DOHH2 (cell line): ENCODE results near the gene SLC6A6.
"Not testable (repeated sequence)": the region's sequence is repeated elsewhere in the genome, so short reads cannot be mapped to it uniquely, and the experiment has no call there.

Experiments
- H3F3A ChIP-seq: fragments of 200-600 bp; sonication (generic), shearing (Covaris generic); 2 replicates; pipeline ENCODE4 v1.6.0; 2016; ENCODE audit warnings: antibody characterized with exemption, mild to moderate bottlenecking; ENCODE audit not compliant: control insufficient read depth, insufficient read depth
- H3K27ac ChIP-seq: fragments of 200-600 bp; sonication (generic); 2 replicates; pipeline ENCODE4 v1.5.1; 2014; ENCODE audit warnings: low read depth, mild to moderate bottlenecking, low read length, moderate library complexity
- H3K27me3 ChIP-seq: fragments of 200-600 bp; sonication (generic); 2 replicates; pipeline ENCODE4 v1.6.1; 2014; ENCODE audit warnings: mild to moderate bottlenecking, low read length, mixed read lengths; ENCODE audit not compliant: control insufficient read depth
- H3K36me3 ChIP-seq: fragments of 200-600 bp; sonication (generic); 2 replicates; pipeline ENCODE4 v1.6.1; 2014; ENCODE audit warnings: mild to moderate bottlenecking, low read length, moderate library complexity, mixed read lengths; ENCODE audit not compliant: control insufficient read depth
- H3K4me1 ChIP-seq: fragments of 200-600 bp; sonication (generic); 2 replicates; pipeline ENCODE4 v1.6.1; 2014; ENCODE audit warnings: mild to moderate bottlenecking, low read length, mixed read lengths; ENCODE audit not compliant: control insufficient read depth
- H3K4me2 ChIP-seq: fragments of 200-600 bp; sonication (generic); 2 replicates; pipeline ENCODE4 v1.6.0; 2014; ENCODE audit warnings: mild to moderate bottlenecking, low read length, moderate library complexity
- H3K4me3 ChIP-seq: fragments of 200-600 bp; sonication (generic); 2 replicates; pipeline ENCODE4 v1.5.1; 2014; ENCODE audit warnings: mild to moderate bottlenecking, low read length, mixed read lengths
- H3K79me2 ChIP-seq: fragments of 200-600 bp; sonication (generic); 2 replicates; pipeline ENCODE4 v1.6.1; 2014; ENCODE audit warnings: mild to moderate bottlenecking, low read length, mixed read lengths; ENCODE audit not compliant: control insufficient read depth
- H3K9me2 ChIP-seq: fragments of 200-600 bp; sonication (generic); replicated peaks from 2 replicates; pipeline ENCODE4 v1.6.1; 2014; ENCODE audit warnings: mild to moderate bottlenecking, low read length, mixed read lengths; ENCODE audit not compliant: control insufficient read depth
- H3K9me3 ChIP-seq: fragments of 200-600 bp; sonication (generic); 2 replicates; pipeline ENCODE4 v1.6.1; 2014; ENCODE audit warnings: antibody characterized with exemption, low read length, mixed read lengths; ENCODE audit not compliant: control insufficient read depth, insufficient read depth
- H4K20me1 ChIP-seq: fragments of 200-600 bp; sonication (generic); 2 replicates; pipeline ENCODE4 v1.6.0; 2014; ENCODE audit warnings: low read depth, mild to moderate bottlenecking, antibody characterized with exemption, low read length, moderate library complexity; ENCODE audit not compliant: control insufficient read depth, insufficient read depth
- CTCF ChIP-seq: fragments of 200-600 bp; sonication (generic); IDR thresholded peaks from one replicate; pipeline ENCODE4 v1.5.1; 2014; ENCODE audit warnings: antibody characterized with exemption, mild to moderate bottlenecking, low read depth, low read length; ENCODE audit not compliant: poor library complexity, severe bottlenecking
- EZH2phosphoT487 ChIP-seq: fragments of 200-600 bp; sonication (generic); IDR thresholded peaks from 2 replicates; pipeline ENCODE4 v1.6.1; 2017; ENCODE audit warnings: borderline replicate concordance, mild to moderate bottlenecking, antibody characterized with exemption, low read length, moderate library complexity, mixed read lengths

SLC6A6 gene

GRCh38 chr3:14435175-14436014 lies 33.0 kb downstream of the SLC6A6 start:
- peaks cover 88% of the 10 kb centered on the region for H3K79me2 ChIP-seq
- H3K4me2 ChIP-seq = no peak overlapping the region
- H3K9me3 ChIP-seq = no peaks in the 10 kb centered on the region
- peaks cover 25% of the 10 kb centered on the region for H4K20me1 ChIP-seq
- H3K4me3 ChIP-seq = no peak overlapping the region
- H3K27me3 ChIP-seq = no peaks in the 10 kb centered on the region
- H3K9me2 ChIP-seq = no peaks in the 10 kb centered on the region
- H3K36me3 ChIP-seq = peaks cover 26% of the 10 kb centered on the region
- peaks cover 17% of the 10 kb centered on the region for H3F3A ChIP-seq
- TF ChIP-seq CTCF = no peak
- no peak overlapping the region for H3K27ac ChIP-seq
- peaks cover 59% of the 10 kb centered on the region for H3K4me1 ChIP-seq

- peaks cover 44% of the 10 kb centered on the region for H3K4me1 ChIP-seq
Measured at GRCh38 chr3:14436954-14437281, 34.5 kb downstream of the SLC6A6 start.

GRCh38 chr3:14437705-14438104 lies 35.3 kb downstream of the SLC6A6 start:
- H3K4me1 ChIP-seq = peaks cover 36% of the 10 kb centered on the region
- H3K4me3 ChIP-seq, H3K4me2 ChIP-seq, H3K9me2 ChIP-seq, H3F3A ChIP-seq, H3K27me3 ChIP-seq, H3K27ac ChIP-seq, H3K9me3 ChIP-seq: not testable (repeated sequence)
- H4K20me1 ChIP-seq = peaks cover 17% of the 10 kb centered on the region
- peaks cover 94% of the 10 kb centered on the region for H3K79me2 ChIP-seq
- peaks cover 21% of the 10 kb centered on the region for H3K36me3 ChIP-seq

More at GRCh38 chr3:14436954-14437281, 34.5 kb downstream of the SLC6A6 start:
- Histone ChIP-seq H3K27me3 (no peaks in the 10 kb centered on the region), H3K36me3 (peaks cover 25% of the 10 kb centered on the region), H3K79me2 (peaks cover 92% of the 10 kb centered on the region), H3F3A (peaks cover 2% of the 10 kb centered on the region), H3K9me3 (no peaks in the 10 kb centered on the region), H3K9me2 (no peaks in the 10 kb centered on the region), H3K4me2 (no peak overlapping the region), H3K4me3 (no peak overlapping the region), H3K27ac (no peak overlapping the region), H4K20me1 (peaks cover 22% of the 10 kb centered on the region)
- TF ChIP-seq EZH2phosphoT487 = no peak
- TF ChIP-seq CTCF = no peak

GRCh38 chr3:14438262-14438661 lies 35.9 kb downstream of the SLC6A6 start:
- H3K27ac ChIP-seq = no peak overlapping the region
- peaks cover 16% of the 10 kb centered on the region; the same call in 1 of the 2 replicates for H3K36me3 ChIP-seq
- no peak overlapping the region for H3K4me3 ChIP-seq
- H3K4me2 ChIP-seq = no peak overlapping the region
- TF ChIP-seq EZH2phosphoT487 = no peak
- TF ChIP-seq CTCF = no peak
- H3K4me1 ChIP-seq = peaks cover 30% of the 10 kb centered on the region
- H3F3A ChIP-seq = no peaks in the 10 kb centered on the region
- peaks cover 15% of the 10 kb centered on the region for H4K20me1 ChIP-seq
- peaks cover 93% of the 10 kb centered on the region for H3K79me2 ChIP-seq
- H3K27me3 ChIP-seq = no peaks in the 10 kb centered on the region
- no peaks in the 10 kb centered on the region for H3K9me3 ChIP-seq
- H3K9me2 ChIP-seq = no peaks in the 10 kb centered on the region
